GM10266 (cell line): ENCODE measurements around the gene FGF22.
"Not testable (repeated sequence)": the region's sequence is repeated elsewhere in the genome, so short reads cannot be mapped to it uniquely, and the experiment has no call there.

Experiments
- DNase-seq: peaks from one replicate; pipeline ENCODE4 v3.0.0; 2012; ENCODE audit errors: extremely low spot score
- TF ChIP-seq, protein P1 (sequence below): IDR thresholded peaks from 2 replicates; pipeline ENCODE4 v1.5.1; 2012; ENCODE audit warnings: mild to moderate bottlenecking, low read depth; ENCODE audit not compliant: control insufficient read depth, insufficient read depth; ENCODE audit errors: missing control alignments

Gene FGF22

GRCh38 chr19:624433-625109, 15.1 kb upstream of the FGF22 start:
- TF ChIP-seq, protein P1, sequence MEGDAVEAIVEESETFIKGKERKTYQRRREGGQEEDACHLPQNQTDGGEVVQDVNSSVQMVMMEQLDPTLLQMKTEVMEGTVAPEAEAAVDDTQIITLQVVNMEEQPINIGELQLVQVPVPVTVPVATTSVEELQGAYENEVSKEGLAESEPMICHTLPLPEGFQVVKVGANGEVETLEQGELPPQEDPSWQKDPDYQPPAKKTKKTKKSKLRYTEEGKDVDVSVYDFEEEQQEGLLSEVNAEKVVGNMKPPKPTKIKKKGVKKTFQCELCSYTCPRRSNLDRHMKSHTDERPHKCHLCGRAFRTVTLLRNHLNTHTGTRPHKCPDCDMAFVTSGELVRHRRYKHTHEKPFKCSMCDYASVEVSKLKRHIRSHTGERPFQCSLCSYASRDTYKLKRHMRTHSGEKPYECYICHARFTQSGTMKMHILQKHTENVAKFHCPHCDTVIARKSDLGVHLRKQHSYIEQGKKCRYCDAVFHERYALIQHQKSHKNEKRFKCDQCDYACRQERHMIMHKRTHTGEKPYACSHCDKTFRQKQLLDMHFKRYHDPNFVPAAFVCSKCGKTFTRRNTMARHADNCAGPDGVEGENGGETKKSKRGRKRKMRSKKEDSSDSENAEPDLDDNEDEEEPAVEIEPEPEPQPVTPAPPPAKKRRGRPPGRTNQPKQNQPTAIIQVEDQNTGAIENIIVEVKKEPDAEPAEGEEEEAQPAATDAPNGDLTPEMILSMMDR: no peak
- DNase-seq: no peak

DNA sequence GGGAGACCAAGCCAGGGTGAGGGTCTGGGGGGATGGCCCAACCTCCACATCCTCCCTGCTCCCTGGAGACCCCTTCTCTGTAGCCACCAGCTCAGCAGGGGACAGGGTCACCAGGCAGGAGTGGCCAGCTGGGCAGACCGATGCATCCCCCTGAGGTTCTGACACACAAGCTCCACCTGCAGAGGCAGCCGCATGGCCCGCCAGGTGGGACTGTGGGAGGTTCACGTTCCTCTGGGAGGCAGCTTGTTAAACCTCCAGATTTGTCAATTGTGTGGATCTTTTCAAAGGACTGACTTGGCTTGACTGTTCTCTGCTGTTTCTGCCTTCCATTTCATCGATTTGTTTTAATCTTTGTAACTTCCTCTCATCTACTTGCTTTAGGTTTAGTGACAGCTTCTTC, 14.4 kb upstream of the FGF22 start:
- TF ChIP-seq, protein P1: no peak
- DNase-seq: no peak

GRCh38 chr19:626566-626965, 13.1 kb upstream of the FGF22 start:
- DNase-seq: not testable (repeated sequence)

- no peak for DNase-seq
- TF ChIP-seq, protein P1: peak; percentile 36
Observed at GRCh38 chr19:628168-628567, 11.5 kb upstream of the FGF22 start.

DNA sequence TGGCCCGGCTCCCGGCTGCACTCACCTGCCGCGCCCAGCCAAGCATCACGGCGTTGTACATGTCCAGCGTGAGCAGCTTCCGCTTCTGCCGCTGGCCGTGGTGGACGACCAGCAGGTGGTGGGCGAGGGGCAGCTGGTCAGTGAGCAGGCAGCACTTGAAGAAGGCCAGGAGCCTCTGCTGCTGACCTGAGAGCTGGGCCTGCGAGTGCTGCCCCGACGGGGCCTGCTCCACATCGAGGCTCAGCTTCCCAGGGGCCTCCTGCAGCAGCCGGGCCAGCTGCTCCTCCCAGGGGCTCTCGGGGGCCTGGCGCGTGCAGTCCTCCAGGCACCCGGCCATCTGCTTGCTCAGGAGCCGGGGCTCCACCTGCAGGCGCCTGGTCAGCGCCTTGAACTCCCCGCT, 10.2 kb upstream of the FGF22 start:
- DNase-seq: not testable (repeated sequence)

- TF ChIP-seq, protein P1: no peak
- DNase-seq: no peak
Observed at GRCh38 chr19:629961-630714, 9.5 kb upstream of the FGF22 start.

GRCh38 chr19:632579-633067, 7.1 kb upstream of the FGF22 start:
- DNase-seq: peak; percentile 81
- TF ChIP-seq, protein P1: no peak

DNA sequence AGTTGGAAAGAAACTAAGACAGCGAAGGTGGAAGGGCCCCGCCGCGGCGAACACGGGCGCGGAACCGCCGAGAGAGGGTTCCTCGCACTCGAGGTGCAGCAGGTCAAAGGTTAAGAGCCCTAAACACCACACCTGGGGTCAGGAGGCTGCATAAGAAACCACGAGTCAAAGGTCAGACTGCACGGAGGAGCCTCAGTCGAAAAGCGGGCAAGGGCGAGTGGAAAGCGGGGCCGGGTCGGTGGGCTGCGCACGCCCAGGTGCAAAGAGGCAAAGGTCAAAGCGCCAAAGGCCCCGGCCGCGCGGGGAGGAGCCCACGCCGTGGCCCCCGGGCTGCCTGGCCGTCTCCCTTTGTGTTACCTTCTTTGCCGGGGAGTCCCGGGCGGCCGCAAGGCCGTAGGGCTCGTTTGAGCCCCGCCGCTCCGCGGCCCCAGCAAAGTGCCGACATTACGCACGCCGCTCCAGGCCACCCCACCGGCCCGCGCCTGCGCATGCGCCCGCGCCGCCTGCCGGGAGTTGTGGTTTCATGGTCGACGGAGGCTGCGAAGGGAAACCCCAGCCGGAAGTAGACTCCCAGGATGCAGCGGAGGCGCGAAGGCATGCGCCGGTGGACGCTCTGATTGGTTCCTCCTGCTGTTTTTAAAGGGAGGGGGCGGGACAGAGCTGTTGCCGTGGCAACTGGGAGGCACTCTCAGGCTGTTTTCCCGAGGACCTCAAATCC, 6.5 kb upstream of the FGF22 start, which contains the start of gene POLRMT:
TSS of gene POLRMT (minus strand) at position 470 of the 718 bp plus-strand sequence. CDS start at position 445, 25 bp downstream.
- DNase-seq: peak; percentile 100
- TF ChIP-seq, protein P1: no peak
